A549 (cell line): ENCODE measurements around the gene SMIM10L2A. TPM values are rescaled to one million over a fixed set of nuclear protein-coding genes. Genes with fewer than 3 reads are reported as not detected.
A peak's percentile ranks its signal among the peaks of the same experiment; 100 is the strongest.

Experiments
- ATAC-seq, 2 experiments: fragments of 200-7000 bp in 1 of 2; fragments of >200 bp in 1 of 2; cut with Nextera tagmentation in 1 of 2; cut with Tn5 transposase in 1 of 2; 3 replicates each; pipeline versions ENCODE4 v1.8.0 to v1.9.1; 2018 to 2020; ENCODE audit warnings: mild to moderate bottlenecking in 1 of 2, moderate library complexity in 1 of 2
- CTCF ChIA-PET: fragments of 300-600 bp; sonication (Branson Sonifier 250); formaldehyde crosslinking; extraction: SDS; loops from one replicate; lab custom pipeline; 2021; ENCODE audit warnings: antibody characterized with exemption, inconsistent platforms; lab: Yijun Ruan, JAX
- POLR2A ChIA-PET: fragments of 350-600 bp; formaldehyde crosslinking; extraction: SDS; loops from one replicate; lab custom pipeline; 2021; ENCODE audit warnings: antibody characterized with exemption, inconsistent platforms; lab: Yijun Ruan, JAX
- DNase-seq, 2 experiments: peaks; one replicate each; pipeline versions ENCODE4 v3.0.0 to v3.0.0-alpha.2; 2011 to 2016; ENCODE audit warnings: low read depth in 1 of 2, low spot score in 1 of 2
- FAIRE-seq: peaks from 2 replicates; lab custom pipeline; 2011; peaks lifted over from hg19 to GRCh38; lab: Jason Lieb, UNC
- H3K27ac ChIP-seq, 2 experiments: fragments of >200 bp; sonication (Bioruptor Twin); formaldehyde crosslinking; 3 replicates each; pipeline ENCODE4 v1.5.1; 2016 to 2017
- H3K4me1 ChIP-seq: fragments of >200 bp; sonication (Bioruptor Twin); formaldehyde crosslinking; 3 replicates; pipeline ENCODE4 v1.6.1; 2016
- H3K4me2 ChIP-seq: fragments of >200 bp; sonication (Bioruptor Twin); formaldehyde crosslinking; 3 replicates; pipeline ENCODE4 v1.6.1; 2016
- H3K4me3 ChIP-seq: fragments of >200 bp; sonication (Bioruptor Twin); formaldehyde crosslinking; 3 replicates; pipeline ENCODE4 v1.5.1; 2016
- H3K9me3 ChIP-seq: fragments of >200 bp; sonication (Bioruptor Twin); formaldehyde crosslinking; 3 replicates; pipeline ENCODE4 v1.6.1; 2016
- ATOH8 ChIP-seq: fragments of 250-450 bp; sonication (Bioruptor Pico); IDR thresholded peaks from 2 replicates; pipeline ENCODE4 v1.5.0; 2020; ENCODE audit warnings: low read depth, mild to moderate bottlenecking, moderate library complexity
- CBX2 ChIP-seq: fragments of 200-600 bp; sonication (generic); IDR thresholded peaks from 2 replicates; pipeline ENCODE4 v1.6.1; 2016; ENCODE audit warnings: low read depth, mild to moderate bottlenecking, borderline replicate concordance
- EHF ChIP-seq: fragments of 250-450 bp; sonication (Bioruptor Pico); IDR thresholded peaks from 2 replicates; pipeline ENCODE4 v1.5.0; 2020; ENCODE audit warnings: mild to moderate bottlenecking
- HDAC2 ChIP-seq: fragments of 200-600 bp; sonication (generic); IDR thresholded peaks from 2 replicates; pipeline ENCODE4 v1.6.1; 2016
- HOXA7 ChIP-seq: fragments of 250-450 bp; sonication (Bioruptor Pico); IDR thresholded peaks from 2 replicates; pipeline ENCODE4 v1.5.0; 2020; ENCODE audit warnings: mild to moderate bottlenecking, moderate library complexity
- JUN ChIP-seq, 2 experiments: fragments of >200 bp; sonication (Bioruptor Twin); formaldehyde crosslinking; IDR thresholded peaks; 2 replicates in 1 of 2; 3 replicates in 1 of 2; pipeline ENCODE4 v1.6.1; 2016 to 2017
- JUNB ChIP-seq: fragments of >200 bp; sonication (Bioruptor Twin); formaldehyde crosslinking; IDR thresholded peaks from 2 replicates; pipeline ENCODE4 v1.6.1; 2016
- KDM1A ChIP-seq: fragments of 200-600 bp; sonication (generic); IDR thresholded peaks from 2 replicates; pipeline ENCODE4 v1.6.1; 2016; ENCODE audit warnings: low read depth, mild to moderate bottlenecking
- KDM5A ChIP-seq: fragments of 200-600 bp; sonication (generic); IDR thresholded peaks from 2 replicates; pipeline ENCODE4 v1.6.1; 2016; ENCODE audit warnings: antibody characterized with exemption, mild to moderate bottlenecking
- MAFK ChIP-seq: fragments of 450-650 bp; IDR thresholded peaks from 2 replicates; pipeline ENCODE4 v1.6.1; 2014; ENCODE audit not compliant: partially characterized antibody
- MAZ ChIP-seq: fragments of 150-350 bp; IDR thresholded peaks from 2 replicates; pipeline ENCODE4 v1.6.1; 2014; ENCODE audit warnings: antibody characterized with exemption, low read depth, low read length, borderline replicate concordance
- MYC ChIP-seq: IDR thresholded peaks from 2 replicates; pipeline ENCODE4 v1.6.1; 2012; ENCODE audit warnings: mild to moderate bottlenecking, inconsistent platforms, low read length, improper control_type of control experiment, borderline replicate concordance
- NR3C1 ChIP-seq: fragments of >200 bp; sonication (Bioruptor Twin); formaldehyde crosslinking; IDR thresholded peaks from 3 replicates; pipeline ENCODE4 v1.6.1; 2017
- PHF8 ChIP-seq: fragments of 200-600 bp; sonication (generic); IDR thresholded peaks from 2 replicates; pipeline ENCODE4 v1.6.1; 2016; ENCODE audit warnings: low read depth, mild to moderate bottlenecking, antibody characterized with exemption, moderate library complexity, borderline replicate concordance
- RARB ChIP-seq: fragments of 250-450 bp; sonication (Bioruptor Pico); IDR thresholded peaks from 2 replicates; pipeline ENCODE4 v1.8.0; 2021; ENCODE audit warnings: mild to moderate bottlenecking, moderate library complexity
- RNF2 ChIP-seq: fragments of 200-600 bp; sonication (generic); IDR thresholded peaks from 2 replicates; pipeline ENCODE4 v1.6.1; 2016; ENCODE audit warnings: low read depth, mild to moderate bottlenecking, antibody characterized with exemption, moderate library complexity, borderline replicate concordance
- SREBF2 ChIP-seq: fragments of 450-650 bp; IDR thresholded peaks from 2 replicates; pipeline ENCODE4 v1.6.1; 2014; ENCODE audit warnings: mild to moderate bottlenecking, moderate library complexity
- TFCP2L1 ChIP-seq: fragments of 250-450 bp; sonication (Bioruptor Pico); IDR thresholded peaks from 2 replicates; pipeline ENCODE4 v1.5.0; 2021; ENCODE audit warnings: mild to moderate bottlenecking
- TP53 ChIP-seq: fragments of 250-450 bp; sonication (Bioruptor Pico); IDR thresholded peaks from 2 replicates; pipeline ENCODE4 v1.5.0; 2021; ENCODE audit warnings: mild to moderate bottlenecking, moderate library complexity
- WGBS: methylation state at CpG from one replicate; pipeline ENCODE4 v1.1.6; 2017; ENCODE audit errors: missing lambda C conversion rate; 5-methylcytosine and 5-hydroxymethylcytosine counted together
- polyA plus RNA-seq, 4 experiments: library from polyadenylated mRNA; depleted of rRNA in 3 of 4; stranded (reverse); fragments of >200 nt; fragmentation: RNase III in 1 of 4; extraction: RNeasy Plus Mini Kit Qiagen cat#74134 plus additional on column Dnase treatment in 1 of 4; gene quantifications; 2 replicates in 3 of 4; 3 replicates in 1 of 4; pipeline ENCODE4 v1.2.3, GENCODE V29; 2011 to 2017
- TF ChIP-seq, protein P1 (sequence below): fragments of 200-600 bp; sonication (generic); IDR thresholded peaks from 2 replicates; pipeline ENCODE4 v1.6.1; 2016; ENCODE audit warnings: antibody characterized with exemption, mild to moderate bottlenecking, moderate library complexity
- TF ChIP-seq, protein P2 (sequence below): fragments of >200 bp; sonication (Bioruptor Twin); formaldehyde crosslinking; IDR thresholded peaks from 2 replicates; pipeline ENCODE4 v1.6.1; 2016

SMIM10L2A gene
- polyA plus RNA-seq, 2 of the 4 experiments (the other 2 are of a cell fraction), result 0.37 to 0.59 TPM

DNA sequence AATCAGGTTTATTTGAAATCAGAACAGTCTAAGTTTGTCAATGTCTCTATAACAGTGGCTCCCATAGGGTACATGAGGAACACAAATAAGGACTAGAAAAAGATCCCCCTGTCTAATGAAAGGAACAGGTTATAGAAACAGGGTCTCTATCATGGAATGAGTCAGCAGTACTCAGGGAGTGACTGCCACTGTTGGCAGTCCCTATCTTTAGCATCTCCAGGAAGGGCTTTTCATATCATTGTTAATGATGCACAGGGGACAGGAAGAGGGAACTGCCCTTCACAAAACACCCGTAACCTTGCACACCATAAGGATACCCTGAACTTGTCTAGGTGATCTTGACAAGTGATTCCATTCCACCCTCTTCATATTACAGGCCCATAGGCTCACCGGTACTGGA is 38.5 kb upstream of the SMIM10L2A start:
- H3K9me3 ChIP-seq, result no peaks in the 10 kb centered on the region
- WGBS, result 75% methylated on average over 2 of the region's 2 CpGs
- no peak for TF ChIP-seq JUNB
- TF ChIP-seq EHF (CRISPR knock-in tag), result no peak
- TF ChIP-seq MYC, result no peak
- TF ChIP-seq SREBF2, result no peak
- TF ChIP-seq KDM5A, result no peak
- TF ChIP-seq JUN (IDR thresholded peaks at IDR 0.05), result no peak
- no peak for TF ChIP-seq ATOH8 (CRISPR knock-in tag)
- no peak for TF ChIP-seq MAFK
- TF ChIP-seq, protein P1, sequence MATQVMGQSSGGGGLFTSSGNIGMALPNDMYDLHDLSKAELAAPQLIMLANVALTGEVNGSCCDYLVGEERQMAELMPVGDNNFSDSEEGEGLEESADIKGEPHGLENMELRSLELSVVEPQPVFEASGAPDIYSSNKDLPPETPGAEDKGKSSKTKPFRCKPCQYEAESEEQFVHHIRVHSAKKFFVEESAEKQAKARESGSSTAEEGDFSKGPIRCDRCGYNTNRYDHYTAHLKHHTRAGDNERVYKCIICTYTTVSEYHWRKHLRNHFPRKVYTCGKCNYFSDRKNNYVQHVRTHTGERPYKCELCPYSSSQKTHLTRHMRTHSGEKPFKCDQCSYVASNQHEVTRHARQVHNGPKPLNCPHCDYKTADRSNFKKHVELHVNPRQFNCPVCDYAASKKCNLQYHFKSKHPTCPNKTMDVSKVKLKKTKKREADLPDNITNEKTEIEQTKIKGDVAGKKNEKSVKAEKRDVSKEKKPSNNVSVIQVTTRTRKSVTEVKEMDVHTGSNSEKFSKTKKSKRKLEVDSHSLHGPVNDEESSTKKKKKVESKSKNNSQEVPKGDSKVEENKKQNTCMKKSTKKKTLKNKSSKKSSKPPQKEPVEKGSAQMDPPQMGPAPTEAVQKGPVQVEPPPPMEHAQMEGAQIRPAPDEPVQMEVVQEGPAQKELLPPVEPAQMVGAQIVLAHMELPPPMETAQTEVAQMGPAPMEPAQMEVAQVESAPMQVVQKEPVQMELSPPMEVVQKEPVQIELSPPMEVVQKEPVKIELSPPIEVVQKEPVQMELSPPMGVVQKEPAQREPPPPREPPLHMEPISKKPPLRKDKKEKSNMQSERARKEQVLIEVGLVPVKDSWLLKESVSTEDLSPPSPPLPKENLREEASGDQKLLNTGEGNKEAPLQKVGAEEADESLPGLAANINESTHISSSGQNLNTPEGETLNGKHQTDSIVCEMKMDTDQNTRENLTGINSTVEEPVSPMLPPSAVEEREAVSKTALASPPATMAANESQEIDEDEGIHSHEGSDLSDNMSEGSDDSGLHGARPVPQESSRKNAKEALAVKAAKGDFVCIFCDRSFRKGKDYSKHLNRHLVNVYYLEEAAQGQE, result no peak
- TF ChIP-seq MAZ, result no peak
- no peak for TF ChIP-seq RARB (CRISPR knock-in tag)
- no peak for TF ChIP-seq NR3C1
- TF ChIP-seq TFCP2L1 (CRISPR knock-in tag), result no peak
- no peak for TF ChIP-seq HDAC2
- no peak for TF ChIP-seq RNF2
- TF ChIP-seq PHF8, result no peak
- TF ChIP-seq TP53 (CRISPR knock-in tag), result no peak
- TF ChIP-seq, all 56 proteins: peak for 0
- H3K27ac ChIP-seq, result no peak overlapping the region
- no peak overlapping the region for H3K4me2 ChIP-seq
- H3K4me1 ChIP-seq, result no peaks in the 10 kb centered on the region
- FAIRE-seq (no peak), ATAC-seq (no peak), DNase-seq (no peak)
- CTCF ChIA-PET, result no interaction called here
- no peak overlapping the region for H3K4me3 ChIP-seq
- POLR2A ChIA-PET, result no interaction called here

GRCh38 chrX:135384161-135384836 is 37.4 kb upstream of the SMIM10L2A start:
- H3K9me3 ChIP-seq, result no peaks in the 10 kb centered on the region
- H3K4me2 ChIP-seq, result no peak overlapping the region
- ATAC-seq (no peak), DNase-seq (no peak), FAIRE-seq (peak; percentile 88)
- ChIA-PET CTCF (no interaction called here), POLR2A (no interaction called here)
- H3K4me1 ChIP-seq, result peaks cover 6% of the 10 kb centered on the region; the same call in 2 of the 3 replicates
- WGBS, result 74% methylated on average over 6 of the region's 6 CpGs
- H3K27ac ChIP-seq, result no peak overlapping the region
- H3K4me3 ChIP-seq, result no peak overlapping the region
- TF ChIP-seq SREBF2, result no peak
- TF ChIP-seq PHF8, result no peak
- TF ChIP-seq, protein P2, sequence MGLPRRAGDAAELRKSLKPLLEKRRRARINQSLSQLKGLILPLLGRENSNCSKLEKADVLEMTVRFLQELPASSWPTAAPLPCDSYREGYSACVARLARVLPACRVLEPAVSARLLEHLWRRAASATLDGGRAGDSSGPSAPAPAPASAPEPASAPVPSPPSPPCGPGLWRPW, result no peak
- no peak for TF ChIP-seq KDM1A
- TF ChIP-seq CBX2, result no peak
- TF ChIP-seq HOXA7 (CRISPR knock-in tag), result no peak
